ENCODE measurements around the gene ZNFX1.
"Not testable (repeated sequence)": the region's sequence is repeated elsewhere in the genome, so short reads cannot be mapped to it uniquely, and the experiment has no call there.

ZNFX1 gene

DNA sequence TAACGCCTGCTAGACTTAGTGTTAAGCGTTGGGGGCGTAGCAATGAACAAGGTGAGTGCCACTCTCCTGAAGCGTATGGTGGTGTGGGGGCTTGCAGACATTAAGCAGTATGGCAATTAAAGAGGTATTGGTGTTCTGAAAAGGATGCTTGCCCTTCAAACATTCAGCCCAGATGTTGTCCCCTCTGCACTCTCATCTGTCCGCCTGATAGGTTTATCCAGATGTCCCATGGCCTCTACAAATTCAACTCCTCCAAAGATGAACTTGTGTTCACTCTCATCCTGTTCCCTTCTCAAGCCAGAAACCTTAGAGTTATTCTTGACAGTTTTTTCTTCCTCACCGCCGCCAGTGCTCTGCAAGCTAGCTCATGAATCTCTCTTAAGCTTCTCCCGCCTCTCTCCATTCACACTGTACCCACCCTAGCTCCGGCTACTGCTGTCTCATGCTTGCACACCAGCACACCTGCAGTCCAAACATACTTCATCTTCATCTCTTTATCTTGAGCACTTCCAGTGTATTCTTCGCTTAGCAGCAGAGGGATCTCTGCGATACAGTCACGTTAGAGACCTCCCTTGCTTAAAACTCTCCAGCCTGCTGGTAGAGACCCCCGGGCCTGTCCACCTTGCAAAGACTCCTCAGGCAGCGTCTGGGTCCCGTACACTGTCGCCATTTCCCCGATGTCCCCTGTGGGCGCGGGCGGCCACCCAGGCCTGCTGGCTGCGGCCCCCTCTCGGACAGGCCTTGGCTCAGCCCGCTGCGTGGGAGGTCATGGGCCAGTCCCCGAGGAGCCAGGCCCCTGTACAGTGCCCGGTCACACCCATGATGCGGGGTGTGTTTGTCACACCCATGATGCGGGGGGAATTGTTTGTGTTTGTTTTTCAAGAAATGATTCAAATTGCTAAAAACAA is 57.7 kb downstream of the ZNFX1 start:
- Histone ChIP-seq H3K36me3 (ENCODE audit: control insufficient read depth in 1 of 2, insufficient read depth in 2 of 2, low read depth in 1 of 2, low read length in 2 of 2) (peaks cover 35 to 37% of the 10 kb centered on the region in 2 experiments), H3K18ac (ENCODE audit: low read depth in 1 of 2, low read length in 2 of 2) (no peak overlapping the region), H4K8ac (ENCODE audit: low read length) (no peak overlapping the region), H2BK12ac (ENCODE audit: low read length in 2 of 2) (no peak overlapping the region), H2AK5ac (ENCODE audit: low read length, severe bottlenecking) (no peak overlapping the region), H2BK15ac (ENCODE audit: low read depth, poor library complexity, severe bottlenecking) (no peak overlapping the region), H3K79me1 (replicated peaks; ENCODE audit: low read length, poor library complexity, severe bottlenecking) (peaks cover 19% of the 10 kb centered on the region), H3K9me3 (ENCODE audit: control insufficient read depth, low read length) (no peaks in the 10 kb centered on the region), H3K4me1 (ENCODE audit: control insufficient read depth, insufficient read depth, low read depth, low read length) (peaks cover 9% of the 10 kb centered on the region), H3K27me3 (ENCODE audit: control insufficient read depth in 1 of 2, insufficient read depth in 1 of 2, low read length in 2 of 2) (no peaks in the 10 kb centered on the region), H4K91ac (ENCODE audit: low read length) (peak overlapping the region; percentile 70), H3K14ac (ENCODE audit: low read length in 2 of 2) (peak overlapping the region in 1 of 2 experiments; percentile 19), H3K27ac (ENCODE audit: low read length, poor library complexity, severe bottlenecking) (no peak overlapping the region), H3K9ac (ENCODE audit: low read length) (peak overlapping the region; percentile 93), H2BK120ac (ENCODE audit: low read depth, low read length) (no peak overlapping the region), H3K4me3 (ENCODE audit: insufficient read depth in 1 of 2, low read depth in 1 of 2, low read length in 2 of 2) (peak overlapping the region; percentile 80 to 96), H2BK5ac (ENCODE audit: low read depth, low read length, poor library complexity, severe bottlenecking) (no peak overlapping the region), H3K4ac (ENCODE audit: low read depth in 1 of 2, low read length in 2 of 2) (peak overlapping the region in 1 of 2 experiments; percentile 44), H3K23ac (ENCODE audit: low read length in 2 of 2) (no peak overlapping the region), H2AFZ (ENCODE audit: low read depth, low read length) (no peak overlapping the region), H3K4me2 (ENCODE audit: low read length, poor library complexity, severe bottlenecking) (peak overlapping the region; percentile 64)
- 75% methylated on average over 25 of the region's 28 CpGs for WGBS
- peak; percentile 14 for DNase-seq

- DNase-seq, result peak; percentile 98
- H3K9ac ChIP-seq (ENCODE audit: low read length), result peak within 1 kb of the TSS; percentile 93
- H3K23ac ChIP-seq (ENCODE audit: low read length in 2 of 2), result no peak within 1 kb of the TSS
- H2AK5ac ChIP-seq (ENCODE audit: low read length, severe bottlenecking), result no peak within 1 kb of the TSS
- peak within 1 kb of the TSS in 1 of 2 experiments; percentile 44 for H3K4ac ChIP-seq (ENCODE audit: low read depth in 1 of 2, low read length in 2 of 2)
- H3K4me3 ChIP-seq (ENCODE audit: insufficient read depth in 1 of 2, low read depth in 1 of 2, low read length in 2 of 2), result peak within 1 kb of the TSS; percentile 80 to 96
- H3K14ac ChIP-seq (ENCODE audit: low read length in 2 of 2), result peak within 1 kb of the TSS in 1 of 2 experiments; percentile 19
- H3K27ac ChIP-seq (ENCODE audit: low read length, poor library complexity, severe bottlenecking), result peak within 1 kb of the TSS; percentile 59
- peak within 1 kb of the TSS; percentile 87 for H4K8ac ChIP-seq (ENCODE audit: low read length)
- peaks cover 17% of the 10 kb centered on the region for H3K79me1 ChIP-seq (replicated peaks; ENCODE audit: low read length, poor library complexity, severe bottlenecking)
- peak within 1 kb of the TSS; percentile 73 for H2BK120ac ChIP-seq (ENCODE audit: low read depth, low read length)
- under 1% methylated on average over 46 of the region's 46 CpGs for WGBS
- H3K36me3 ChIP-seq (ENCODE audit: control insufficient read depth in 1 of 2, insufficient read depth in 2 of 2, low read depth in 1 of 2, low read length in 2 of 2), result peaks cover 27 to 29% of the 10 kb centered on the region in 2 experiments
- H4K91ac ChIP-seq (ENCODE audit: low read length), result peak within 1 kb of the TSS; percentile 90
- H3K4me1 ChIP-seq (ENCODE audit: control insufficient read depth, insufficient read depth, low read depth, low read length), result peaks cover 9% of the 10 kb centered on the region
- H2BK12ac ChIP-seq (ENCODE audit: low read length in 2 of 2), result no peak within 1 kb of the TSS
- H2BK15ac ChIP-seq (ENCODE audit: low read depth, poor library complexity, severe bottlenecking), result no peak within 1 kb of the TSS
- H3K4me2 ChIP-seq (ENCODE audit: low read length, poor library complexity, severe bottlenecking), result peak within 1 kb of the TSS; percentile 64
- no peak within 1 kb of the TSS for H2AFZ ChIP-seq (ENCODE audit: low read depth, low read length)
- peak within 1 kb of the TSS; percentile 25 to 89 for H3K18ac ChIP-seq (ENCODE audit: low read depth in 1 of 2, low read length in 2 of 2)
- H3K27me3 ChIP-seq (ENCODE audit: control insufficient read depth in 1 of 2, insufficient read depth in 1 of 2, low read length in 2 of 2), result no peaks in the 10 kb centered on the region
- H3K9me3 ChIP-seq (ENCODE audit: control insufficient read depth, low read length), result no peaks in the 10 kb centered on the region
- no peak within 1 kb of the TSS for H2BK5ac ChIP-seq (ENCODE audit: low read depth, low read length, poor library complexity, severe bottlenecking)
Measured at GRCh38 chr20:49219091-49219923, 58.5 kb downstream of the ZNFX1 start, which contains the start of gene DDX27. DDX27 (plus strand) TSS chr20:49219416; CDS start chr20:49219449, 33 bp downstream.

- not testable (repeated sequence) for DNase-seq; H3K4me2 ChIP-seq (ENCODE audit: low read length, poor library complexity, severe bottlenecking); H3K23ac ChIP-seq (ENCODE audit: low read length in 2 of 2); H2BK12ac ChIP-seq (ENCODE audit: low read length in 2 of 2); H3K4me1 ChIP-seq (ENCODE audit: control insufficient read depth, insufficient read depth, low read depth, low read length); H2AK5ac ChIP-seq (ENCODE audit: low read length, severe bottlenecking); H3K27ac ChIP-seq (ENCODE audit: low read length, poor library complexity, severe bottlenecking); H3K4ac ChIP-seq (ENCODE audit: low read depth in 1 of 2, low read length in 2 of 2); H3K14ac ChIP-seq (ENCODE audit: low read length in 2 of 2); H2BK5ac ChIP-seq (ENCODE audit: low read depth, low read length, poor library complexity, severe bottlenecking); H2AFZ ChIP-seq (ENCODE audit: low read depth, low read length); H3K27me3 ChIP-seq (ENCODE audit: control insufficient read depth in 1 of 2, insufficient read depth in 1 of 2, low read length in 2 of 2); H2BK15ac ChIP-seq (ENCODE audit: low read depth, poor library complexity, severe bottlenecking); H3K9me3 ChIP-seq (ENCODE audit: control insufficient read depth, low read length)
- peak overlapping the region; percentile 93 for H3K9ac ChIP-seq (ENCODE audit: low read length)
- peaks cover 13% of the 10 kb centered on the region for H3K79me1 ChIP-seq (replicated peaks; ENCODE audit: low read length, poor library complexity, severe bottlenecking)
- peaks cover 21 to 23% of the 10 kb centered on the region in 2 experiments for H3K36me3 ChIP-seq (ENCODE audit: control insufficient read depth in 1 of 2, insufficient read depth in 2 of 2, low read depth in 1 of 2, low read length in 2 of 2)
- H2BK120ac ChIP-seq (ENCODE audit: low read depth, low read length), result peak overlapping the region; percentile 73
- peak overlapping the region in 1 of 2 experiments; percentile 96 for H3K4me3 ChIP-seq (ENCODE audit: insufficient read depth in 1 of 2, low read depth in 1 of 2, low read length in 2 of 2)
- 70% methylated on average over 13 of the region's 13 CpGs for WGBS
- H4K8ac ChIP-seq (ENCODE audit: low read length), result peak overlapping the region; percentile 84
- H3K18ac ChIP-seq (ENCODE audit: low read depth in 1 of 2, low read length in 2 of 2), result peak overlapping the region; percentile 25 to 33
- H4K91ac ChIP-seq (ENCODE audit: low read length), result peak overlapping the region; percentile 90
Measured at GRCh38 chr20:49218739-49219090, 59.1 kb downstream of the ZNFX1 start.

Measured in mesenchymal stem cell (in vitro differentiated cells and primary cell).